Activated CD8-positive, alpha-beta T cell treated with anti-CD3 and anti-CD28 coated beads for 36 hours (primary cell): ENCODE data around the gene APOC1. TPM values are rescaled to one million over a fixed set of nuclear protein-coding genes. Genes with fewer than 3 reads are reported as not detected.

Source experiments
- ATAC-seq: fragments of 200-7000 bp; cut with Tn5 transposase; one replicate; pipeline ENCODE4 v1.10.0; 2021; ENCODE audit warnings: mild to moderate bottlenecking, moderate library complexity
- CTCF ChIA-PET: fragments of 350-600 bp; sonication (Branson Sonifier 250); formaldehyde crosslinking; loops from one replicate; lab custom pipeline; 2021; ENCODE audit warnings: antibody characterized with exemption; lab: Charles Lee
- POLR2A ChIA-PET: fragments of 350-600 bp; sonication (Branson Sonifier 250); formaldehyde crosslinking; loops from one replicate; lab custom pipeline; 2021; ENCODE audit warnings: antibody characterized with exemption; lab: Charles Lee
- DNase-seq: peaks from one replicate; pipeline ENCODE4 v3.0.0-alpha.2; 2020
- H3K27ac Mint-ChIP-seq: one replicate; pipeline ENCODE4 v1.8.0; 2021; ENCODE audit warnings: mild to moderate bottlenecking, mixed read lengths
- H3K27me3 Mint-ChIP-seq: one replicate; pipeline ENCODE4 v1.8.0; 2021; ENCODE audit warnings: mixed read lengths
- H3K36me3 Mint-ChIP-seq: one replicate; pipeline ENCODE4 v1.8.0; 2021; ENCODE audit warnings: low read depth, mixed read lengths
- H3K4me1 Mint-ChIP-seq: one replicate; pipeline ENCODE4 v1.8.0; 2021; ENCODE audit warnings: low read depth, mixed read lengths
- H3K4me3 Mint-ChIP-seq: one replicate; pipeline ENCODE4 v1.8.0; 2021; ENCODE audit warnings: mild to moderate bottlenecking, moderate library complexity, mixed read lengths
- H3K9me3 Mint-ChIP-seq: one replicate; pipeline ENCODE4 v1.8.0; 2021; ENCODE audit warnings: mixed read lengths
- CTCF ChIP-seq: fragments of 200-600 bp; IDR thresholded peaks from one replicate; pipeline ENCODE4 v1.8.0; 2022; ENCODE audit warnings: antibody characterized with exemption, mild to moderate bottlenecking
- intact Hi-C: fragments of 100-400 bp; cut with micrococcal nuclease; formaldehyde crosslinking; loops from one replicate; pipeline ENCODE4 v1.10.0; 2022
- total RNA-seq, 2 experiments: library from RNA; stranded (reverse); gene quantifications; one replicate each; pipeline ENCODE4 v1.2.3, GENCODE V29; 2021

The APOC1 gene
- total RNA-seq, 2 experiments from 2014 or later, result 2.5 to 3.6 TPM

DNA sequence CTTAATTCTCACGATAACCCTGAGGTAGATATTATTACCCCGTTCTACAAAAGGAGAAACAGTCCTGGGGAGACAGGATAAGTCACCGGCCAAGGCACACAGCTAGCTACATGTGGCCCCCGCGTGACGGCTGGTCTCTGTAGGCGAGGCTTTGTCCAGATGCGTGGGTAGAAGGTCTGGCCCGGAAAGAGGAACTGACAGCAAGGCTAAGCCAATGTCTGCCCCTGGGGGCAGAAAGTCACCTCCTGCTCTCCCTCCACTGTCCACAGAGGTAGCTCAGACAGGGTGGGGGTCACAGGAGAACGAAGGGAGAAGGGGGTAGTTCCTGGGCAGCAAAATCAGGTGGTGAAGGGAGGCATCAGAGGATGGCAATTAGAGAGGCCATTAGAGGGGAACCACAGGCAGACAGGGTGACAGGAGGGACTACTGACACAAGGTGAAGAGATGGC is 29.4 kb downstream of the APOC1 start:
- no peak overlapping the region for H3K4me3 Mint-ChIP-seq
- POLR2A ChIA-PET, result no interaction called here
- CTCF ChIA-PET, result interaction anchor here (0.6 kb wide), 1 partner anchor 223 kb away, joined by 3 read pairs; no protein-coding TSS in a partner anchor
- ATAC-seq (no peak), DNase-seq (no peak)
- H3K4me1 Mint-ChIP-seq, result no peaks in the 10 kb centered on the region
- H3K27ac Mint-ChIP-seq, result no peak overlapping the region
- TF ChIP-seq CTCF, result no peak
- intact Hi-C loops, result no loop called here
- no peaks in the 10 kb centered on the region for H3K9me3 Mint-ChIP-seq
- H3K36me3 Mint-ChIP-seq, result no peaks in the 10 kb centered on the region
- H3K27me3 Mint-ChIP-seq, result no peaks in the 10 kb centered on the region

- no peak for TF ChIP-seq CTCF
- ChIA-PET CTCF (no interaction called here), POLR2A (interaction anchor here (0.5 to 1.0 kb wide), 2 partner anchors 31 to 44 kb away, joined by 3 read pairs; no protein-coding TSS in a partner anchor)
- Mint-ChIP-seq H3K27ac (no peak overlapping the region), H3K36me3 (no peaks in the 10 kb centered on the region), H3K9me3 (no peaks in the 10 kb centered on the region), H3K27me3 (no peaks in the 10 kb centered on the region), H3K4me1 (peaks cover 2% of the 10 kb centered on the region), H3K4me3 (no peak overlapping the region)
- no peak for ATAC-seq
- intact Hi-C loops, result no loop called here
- DNase-seq, result no peak
Measured at GRCh38 chr19:44947041-44947581, 32.7 kb downstream of the APOC1 start.

DNA sequence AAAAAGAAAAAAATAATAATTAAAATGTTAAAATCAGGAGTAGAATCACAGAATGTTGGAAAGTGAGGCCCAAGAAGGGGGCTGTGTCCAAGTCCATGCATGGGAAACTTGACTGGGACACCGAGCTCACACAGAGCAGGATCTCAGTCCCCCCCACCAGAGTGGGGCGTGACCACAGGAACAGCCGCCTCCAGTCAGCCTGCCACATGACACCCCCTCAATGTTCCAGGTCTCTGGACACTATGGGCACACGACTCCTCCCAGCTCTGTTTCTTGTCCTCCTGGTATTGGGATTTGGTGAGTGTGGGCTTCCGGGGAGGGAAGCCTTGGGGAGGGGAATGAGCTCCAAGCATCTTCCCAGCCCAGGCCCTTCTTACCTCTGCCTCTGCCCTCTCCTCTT is 33.8 kb downstream of the APOC1 start:
- H3K4me3 Mint-ChIP-seq, result no peak overlapping the region

GRCh38 chr19:44948763-44949374 is 34.5 kb downstream of the APOC1 start:
- Mint-ChIP-seq H3K27ac (no peak overlapping the region), H3K9me3 (no peaks in the 10 kb centered on the region), H3K36me3 (no peaks in the 10 kb centered on the region), H3K4me1 (peaks cover 7% of the 10 kb centered on the region), H3K27me3 (no peaks in the 10 kb centered on the region), H3K4me3 (no peak overlapping the region)
- POLR2A ChIA-PET, result interaction anchor here (0.7 kb wide), 1 partner anchor 11 kb away, joined by 3 read pairs; no protein-coding TSS in a partner anchor
- ATAC-seq, result no peak
- TF ChIP-seq CTCF, result no peak
- CTCF ChIA-PET, result interaction anchor here (1.2 to 1.3 kb wide), 2 partner anchors 38 to 45 kb away, joined by 3 to 5 read pairs; no protein-coding TSS in a partner anchor
- intact Hi-C loops, result no loop called here
- no peak for DNase-seq

More for the DNA sequence above, 33.8 kb downstream of the APOC1 start:
- ChIA-PET POLR2A (interaction anchor here (0.7 to 1.0 kb wide), 2 partner anchors 10 to 45 kb away, joined by 3 read pairs; no protein-coding TSS in a partner anchor), CTCF (no interaction called here)
- Mint-ChIP-seq H3K27ac (no peak overlapping the region), H3K9me3 (no peaks in the 10 kb centered on the region), H3K4me1 (peaks cover 2% of the 10 kb centered on the region), H3K36me3 (no peaks in the 10 kb centered on the region), H3K27me3 (no peaks in the 10 kb centered on the region)
- TF ChIP-seq CTCF, result no peak
- DNase-seq, result no peak
- intact Hi-C loops, result no loop called here
- ATAC-seq, result no peak

GRCh38 chr19:44949550-44949949 is 35.1 kb downstream of the APOC1 start:
- DNase-seq (no peak), ATAC-seq (no peak)
- Mint-ChIP-seq H3K27me3 (no peaks in the 10 kb centered on the region), H3K4me1 (peaks cover 8% of the 10 kb centered on the region), H3K36me3 (peaks cover 2% of the 10 kb centered on the region), H3K27ac (no peak overlapping the region), H3K4me3 (no peak overlapping the region), H3K9me3 (no peaks in the 10 kb centered on the region)
- CTCF ChIA-PET, result interaction anchor here (1.2 to 1.3 kb wide), 2 partner anchors 39 to 46 kb away, joined by 3 to 5 read pairs; no protein-coding TSS in a partner anchor
- no peak for TF ChIP-seq CTCF
- POLR2A ChIA-PET, result no interaction called here
- intact Hi-C loops, result no loop called here
